Activated CD8-positive, alpha-beta memory T cell treated with anti-CD3 and anti-CD28 coated beads for 36 hours (primary cell): Measurements from ENCODE around the gene SRPK2. TPM values are rescaled to one million over a fixed set of nuclear protein-coding genes. Genes with fewer than 3 reads are reported as not detected.
"Not testable (repeated sequence)": the region's sequence is repeated elsewhere in the genome, so short reads cannot be mapped to it uniquely, and the experiment has no call there.

Experiments
- CTCF ChIA-PET: fragments of 350-600 bp; sonication (Branson Sonifier 250); formaldehyde crosslinking; loops from one replicate; lab custom pipeline; 2021; ENCODE audit warnings: antibody characterized with exemption; lab: Charles Lee
- POLR2A ChIA-PET: fragments of 350-600 bp; sonication (Branson Sonifier 250); formaldehyde crosslinking; loops from one replicate; lab custom pipeline; 2021; ENCODE audit warnings: antibody characterized with exemption; lab: Charles Lee
- total RNA-seq, 2 experiments: library from RNA; stranded (reverse); gene quantifications; one replicate each; pipeline ENCODE4 v1.2.3, GENCODE V29; 2021

SRPK2 gene
- total RNA-seq, 2 experiments from 2014 or later, result 38.8 to 43.9 TPM

DNA sequence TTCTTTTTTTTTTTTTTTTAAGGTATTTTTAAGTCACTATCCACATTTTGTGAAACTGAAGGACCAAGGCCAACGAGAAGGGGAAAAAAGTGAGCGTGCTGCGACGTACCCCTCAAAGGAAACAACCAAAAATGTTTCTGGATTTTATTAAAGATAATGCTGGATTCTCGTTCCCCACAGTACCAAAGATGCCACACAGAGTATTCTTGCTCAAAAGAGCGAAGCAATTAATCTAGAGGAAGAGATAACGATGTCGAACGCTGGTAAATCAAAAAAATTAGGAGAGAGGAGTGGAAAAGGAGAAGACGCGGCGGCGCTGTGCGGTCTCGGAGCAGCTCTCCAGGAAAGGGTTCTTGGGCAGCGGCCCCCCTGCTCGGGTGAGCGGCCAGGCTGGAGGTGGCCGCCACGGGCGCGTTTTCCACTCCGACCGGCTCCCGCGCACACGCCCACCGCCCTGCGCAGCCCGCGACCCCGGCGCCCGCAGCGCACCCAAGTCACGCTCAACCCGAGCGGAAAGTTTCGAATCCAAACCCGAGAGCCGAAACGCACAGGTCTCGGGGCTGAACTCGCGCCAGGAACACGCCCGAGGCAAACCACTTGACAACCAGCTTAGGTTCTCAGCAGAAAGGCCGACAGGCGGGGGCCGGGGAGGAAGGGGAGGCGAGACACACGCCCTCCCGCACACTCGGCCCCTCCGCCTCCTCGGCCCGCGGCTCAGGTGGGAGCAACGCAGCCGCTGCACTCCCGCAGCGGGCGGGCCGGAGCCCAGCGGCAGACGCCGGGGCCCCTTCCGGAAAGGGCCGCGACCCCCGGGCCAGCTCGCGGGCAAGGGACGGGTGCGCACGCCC is 989 bp downstream of the SRPK2 start:
- CTCF ChIA-PET, result interaction anchor here (0.6 to 1.4 kb wide), 4 partner anchors 10 to 242 kb away, joined by 3 to 4 read pairs (median 3); no protein-coding TSS in a partner anchor
- POLR2A ChIA-PET, result interaction anchor here (0.7 to 0.8 kb wide), 2 partner anchors 36 to 62 kb away, joined by 3 to 6 read pairs; no protein-coding TSS in a partner anchor

- ChIA-PET POLR2A (no interaction called here), CTCF (interaction anchor here (0.7 to 0.9 kb wide), 2 partner anchors 10 to 12 kb away, joined by 3 to 7 read pairs; no protein-coding TSS in a partner anchor)
These were observed 10.8 kb downstream of the SRPK2 start for GRCh38 chr7:105377903-105378302.

DNA sequence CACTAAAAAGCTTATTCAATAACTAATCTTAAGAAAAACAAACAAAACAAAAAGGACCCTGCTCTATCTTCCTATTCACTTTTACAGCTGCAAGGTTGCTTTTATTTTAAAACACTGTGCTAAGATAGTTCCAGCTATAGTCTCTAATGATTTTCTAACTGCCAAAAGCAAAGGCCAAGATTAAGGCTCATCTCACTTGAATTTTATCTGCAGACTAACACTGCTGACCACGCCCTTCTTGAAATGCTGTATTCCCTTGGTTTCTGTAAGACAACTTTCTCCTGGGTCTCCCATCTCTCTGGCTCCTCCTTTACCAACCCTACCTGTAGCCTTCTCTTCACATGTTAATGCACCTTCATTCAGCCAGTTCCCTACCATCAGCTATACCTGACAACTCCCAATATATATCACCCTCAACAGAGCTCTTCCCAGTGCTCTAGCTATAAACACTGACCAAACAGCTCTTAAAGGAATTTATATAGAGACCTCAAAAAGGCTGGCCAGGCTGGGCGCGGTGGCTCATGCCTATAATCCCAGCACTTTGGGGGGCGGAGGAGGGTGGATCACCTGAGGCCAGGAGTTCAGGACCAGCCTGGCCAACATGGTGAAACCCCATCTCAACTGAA is 11.7 kb downstream of the SRPK2 start:
- CTCF ChIA-PET, result no interaction called here

GRCh38 chr7:105369944-105370343 is 18.8 kb downstream of the SRPK2 start:
- POLR2A ChIA-PET, result no interaction called here

More for the DNA sequence above, 11.7 kb downstream of the SRPK2 start:
- POLR2A ChIA-PET, result no interaction called here

DNA sequence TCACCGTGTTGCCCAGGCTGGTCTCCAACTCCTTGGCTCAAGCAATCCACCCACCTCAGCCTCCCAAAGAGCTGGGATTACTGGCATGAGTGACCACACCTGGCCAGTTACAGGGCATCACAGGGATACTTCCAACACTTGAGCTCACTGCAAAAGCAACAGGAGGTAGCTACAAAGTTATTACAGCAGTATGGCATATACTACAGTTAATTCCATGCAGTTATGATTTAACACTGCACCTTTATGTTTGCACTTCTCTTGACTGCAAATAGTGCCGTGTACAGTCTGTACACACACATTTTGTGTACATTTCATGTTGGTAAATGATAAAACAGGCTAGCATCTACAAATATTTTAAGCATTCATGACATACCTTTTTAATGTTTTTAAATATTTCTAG is 21.3 kb downstream of the SRPK2 start:
- ChIA-PET POLR2A (no interaction called here), CTCF (no interaction called here)

More at GRCh38 chr7:105369944-105370343, 18.8 kb downstream of the SRPK2 start:
- CTCF ChIA-PET, result no interaction called here

DNA sequence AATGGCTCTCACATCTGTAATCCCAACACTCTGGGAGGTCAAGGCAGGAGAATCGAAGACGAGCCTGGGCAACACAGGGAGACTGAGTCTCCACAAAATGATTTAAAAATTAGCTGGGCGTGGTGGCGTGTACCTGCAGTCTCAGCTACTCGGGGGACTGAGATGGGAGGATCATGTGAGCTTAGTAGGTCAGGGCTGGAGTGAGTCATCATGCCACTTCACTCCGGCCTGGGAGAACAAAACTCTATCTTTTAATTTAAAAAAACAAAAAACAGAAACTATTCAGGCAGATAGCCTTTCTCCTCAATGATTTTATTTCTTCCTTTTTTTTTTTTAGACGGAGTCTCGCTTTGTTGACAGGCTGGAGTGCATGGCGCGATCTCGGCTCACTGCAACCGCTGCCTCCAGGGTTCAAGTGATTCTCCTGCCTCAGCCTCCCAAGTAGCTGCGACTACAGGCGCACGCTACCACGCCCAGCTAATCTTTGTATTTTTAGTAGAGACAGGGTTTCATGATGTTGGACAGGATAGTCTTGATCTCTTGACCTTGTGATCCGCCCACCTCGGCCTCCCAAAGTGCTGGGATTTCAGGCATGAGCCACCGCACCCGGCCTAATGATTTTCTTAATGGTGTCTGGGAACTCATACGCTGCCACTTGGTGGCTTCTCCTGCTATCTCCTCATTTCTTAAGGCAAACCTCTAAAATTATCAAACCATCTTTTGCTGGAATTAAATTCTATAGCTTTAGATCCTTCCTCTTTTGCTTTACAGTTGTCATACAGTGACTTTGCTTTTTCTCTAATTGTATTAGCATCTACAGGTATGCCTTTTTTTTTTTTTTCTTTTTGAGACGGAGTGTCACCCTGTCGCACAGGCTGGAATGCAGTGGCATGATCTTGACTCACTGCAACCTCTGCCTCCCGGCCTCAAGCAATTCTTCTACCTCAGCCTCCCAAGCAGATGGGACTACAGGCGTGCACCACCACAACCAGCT is 22.9 kb downstream of the SRPK2 start:
- ChIA-PET POLR2A (no interaction called here), CTCF (no interaction called here)

DNA sequence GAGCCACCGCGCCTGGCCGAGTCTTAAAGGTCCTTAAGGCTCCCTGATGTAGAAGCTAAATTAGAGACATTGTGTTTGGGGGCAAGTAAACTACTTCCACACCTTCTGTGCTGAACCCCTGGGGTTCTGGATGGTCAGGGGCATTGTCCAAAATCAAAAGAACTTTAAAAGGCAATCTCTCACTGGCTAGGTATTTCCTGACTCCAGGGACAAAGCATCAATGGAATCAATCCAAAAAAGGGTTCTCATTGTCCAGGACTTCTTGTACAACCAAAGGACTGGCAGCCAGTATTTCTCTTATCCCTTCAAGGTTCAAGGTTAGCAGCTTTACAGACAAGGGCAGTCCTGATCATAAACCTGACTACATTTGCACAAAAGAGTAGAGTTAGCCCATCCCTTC is 24.0 kb downstream of the SRPK2 start:
- CTCF ChIA-PET, result no interaction called here
- POLR2A ChIA-PET, result interaction anchor here (0.7 kb wide), 1 partner anchor 74 kb away, joined by 5 read pairs; no protein-coding TSS in a partner anchor

GRCh38 chr7:105363657-105364056 is 25.1 kb downstream of the SRPK2 start:
- POLR2A ChIA-PET, CTCF ChIA-PET: not testable (repeated sequence)

DNA sequence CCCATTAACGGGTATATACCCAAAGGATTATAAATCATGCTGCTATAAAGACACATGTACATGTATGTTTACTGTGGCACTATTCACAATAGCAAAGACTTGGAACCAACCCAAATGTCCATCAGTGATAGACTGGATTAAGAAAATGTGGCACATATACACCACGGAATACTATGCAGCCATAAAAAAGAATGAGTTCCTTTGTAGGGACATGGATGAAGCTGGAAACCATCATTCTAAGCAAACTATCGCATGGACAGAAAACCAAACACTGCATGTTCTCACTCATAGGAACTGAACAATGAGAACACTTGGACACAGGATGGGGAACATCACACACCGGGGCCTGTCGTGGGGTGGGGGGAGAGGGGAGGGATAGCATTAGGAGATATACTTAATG is 26.0 kb downstream of the SRPK2 start:
- CTCF ChIA-PET, result not testable (repeated sequence)

GRCh38 chr7:105361995-105362394 is 26.7 kb downstream of the SRPK2 start:
- CTCF ChIA-PET, POLR2A ChIA-PET: not testable (repeated sequence)

More for the DNA sequence above, 26.0 kb downstream of the SRPK2 start:
- POLR2A ChIA-PET, result not testable (repeated sequence)

- POLR2A ChIA-PET, CTCF ChIA-PET: not testable (repeated sequence)
These were observed 28.6 kb downstream of the SRPK2 start for GRCh38 chr7:105360149-105360548.

DNA sequence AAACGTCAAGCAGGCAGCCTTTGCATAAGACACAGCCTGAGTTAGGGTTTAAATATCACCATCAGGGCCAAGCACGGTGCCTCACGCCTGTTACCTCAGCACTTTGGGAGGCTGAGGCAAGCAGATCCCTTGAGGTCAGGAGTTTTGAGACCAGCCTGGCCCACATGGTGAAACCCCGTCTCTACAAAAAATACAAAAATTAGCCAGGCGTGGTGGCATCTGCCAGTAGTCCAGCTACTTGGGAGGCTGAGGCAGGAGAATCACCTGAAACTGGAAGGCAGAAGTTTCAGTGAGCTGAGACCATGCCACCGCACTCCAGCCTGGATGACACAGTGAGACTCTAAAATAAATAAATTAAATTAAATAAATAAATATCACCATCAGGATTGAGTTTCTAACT is 33.0 kb downstream of the SRPK2 start:
- ChIA-PET POLR2A (no interaction called here), CTCF (interaction anchor here (0.7 to 1.2 kb wide), 2 partner anchors 13 to 83 kb away, joined by 3 read pairs; no protein-coding TSS in a partner anchor)

DNA sequence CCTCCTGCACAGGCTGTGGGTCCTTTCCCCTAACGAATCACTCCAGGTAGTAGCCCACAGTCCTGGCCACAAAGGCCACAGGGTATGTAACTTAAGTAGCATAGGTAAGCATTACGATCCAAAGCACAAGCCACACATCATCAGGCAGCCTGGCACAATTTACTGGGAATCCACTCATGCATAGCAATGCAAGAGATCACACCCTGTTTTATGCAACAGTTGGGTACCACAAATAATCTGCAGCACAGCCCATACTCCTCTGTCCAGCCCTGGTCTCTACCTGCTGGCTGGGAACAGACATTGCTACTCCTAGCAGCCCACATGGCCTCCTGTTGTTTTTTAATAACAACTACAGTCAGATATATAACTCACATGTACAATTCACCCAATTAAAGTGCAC is 34.3 kb downstream of the SRPK2 start:
- POLR2A ChIA-PET, result no interaction called here
- CTCF ChIA-PET, result no interaction called here

- POLR2A ChIA-PET, result no interaction called here
These were observed 34.9 kb downstream of the SRPK2 start for GRCh38 chr7:105353752-105354328.

DNA sequence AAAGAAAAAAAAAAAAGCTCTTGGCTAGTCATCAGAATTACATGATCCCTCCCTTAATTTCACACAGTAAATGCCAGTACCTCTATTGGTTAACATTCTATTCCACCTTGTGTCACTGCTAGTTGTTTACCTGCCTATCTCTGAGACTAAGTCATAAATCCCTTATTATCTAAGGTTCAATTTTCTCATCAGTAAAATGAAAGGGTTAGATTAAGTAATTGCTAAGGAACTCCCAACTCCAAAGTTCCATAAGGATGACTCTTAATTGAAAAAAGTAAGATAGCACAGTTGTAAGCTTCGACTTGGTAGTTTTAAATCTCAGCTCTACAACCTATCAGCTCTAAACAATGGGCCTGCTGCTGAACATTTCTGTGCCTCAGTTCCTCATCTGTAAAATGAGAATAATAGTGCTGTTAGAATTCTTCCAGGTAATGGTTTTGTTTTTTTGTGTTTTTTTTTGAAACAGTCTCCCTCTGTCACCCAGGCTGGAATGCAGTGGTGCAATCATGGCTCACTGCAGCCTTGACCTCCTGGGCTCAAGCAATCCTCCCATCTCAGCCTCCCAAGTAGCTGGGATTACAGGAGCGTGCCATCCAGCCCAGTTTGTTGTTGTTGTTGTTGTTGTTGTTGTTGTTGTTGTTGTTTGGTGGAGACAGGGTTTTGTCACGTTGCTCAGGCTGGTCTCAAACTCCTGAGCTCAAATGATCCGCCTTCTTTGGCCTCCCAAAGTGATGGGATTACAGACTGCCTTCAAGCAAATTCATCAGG is 35.6 kb downstream of the SRPK2 start:
- ChIA-PET CTCF (interaction anchor here (0.6 to 1.2 kb wide), 2 partner anchors 31 to 278 kb away, joined by 3 read pairs; no protein-coding TSS in a partner anchor), POLR2A (interaction anchor here (0.6 to 1.5 kb wide), 5 partner anchors 35 to 236 kb away, joined by 3 to 6 read pairs (median 4); partner anchors contain the start of gene SRPK2)

More at GRCh38 chr7:105353752-105354328, 34.9 kb downstream of the SRPK2 start:
- CTCF ChIA-PET, result interaction anchor here (0.6 to 1.2 kb wide), 2 partner anchors 31 to 279 kb away, joined by 3 read pairs; no protein-coding TSS in a partner anchor

DNA sequence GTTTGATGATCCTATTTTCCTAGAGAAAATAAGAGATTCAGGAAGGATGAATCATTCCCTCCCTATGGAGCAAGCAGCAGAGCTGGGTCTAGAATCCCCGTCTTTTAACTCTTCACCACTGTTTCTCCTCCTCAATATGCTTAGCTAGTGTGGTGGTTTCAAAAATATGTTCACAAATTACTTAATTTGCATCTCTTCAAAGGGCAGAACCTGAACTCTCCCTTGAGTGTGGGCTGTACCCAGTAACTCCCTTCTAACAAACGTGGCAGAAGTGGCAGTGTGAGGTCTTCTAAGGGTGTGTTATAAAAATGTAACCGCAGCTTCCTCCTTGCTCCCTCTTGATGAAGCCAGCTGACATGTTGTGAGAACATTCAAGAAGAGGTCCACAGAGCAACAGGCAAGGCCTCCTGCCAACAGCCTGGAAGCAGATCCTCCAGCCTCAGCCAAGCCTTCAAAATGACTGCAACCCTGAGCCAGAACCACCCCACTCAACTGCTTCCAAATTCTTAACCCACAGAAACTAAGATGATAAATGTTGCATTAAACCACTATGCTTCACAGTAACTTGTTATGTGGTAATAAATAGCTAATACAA is 36.6 kb downstream of the SRPK2 start:
- POLR2A ChIA-PET, result interaction anchor here (0.7 to 1.5 kb wide), 3 partner anchors 36 to 237 kb away, joined by 3 to 6 read pairs (median 4); no protein-coding TSS in a partner anchor
- CTCF ChIA-PET, result no interaction called here

DNA sequence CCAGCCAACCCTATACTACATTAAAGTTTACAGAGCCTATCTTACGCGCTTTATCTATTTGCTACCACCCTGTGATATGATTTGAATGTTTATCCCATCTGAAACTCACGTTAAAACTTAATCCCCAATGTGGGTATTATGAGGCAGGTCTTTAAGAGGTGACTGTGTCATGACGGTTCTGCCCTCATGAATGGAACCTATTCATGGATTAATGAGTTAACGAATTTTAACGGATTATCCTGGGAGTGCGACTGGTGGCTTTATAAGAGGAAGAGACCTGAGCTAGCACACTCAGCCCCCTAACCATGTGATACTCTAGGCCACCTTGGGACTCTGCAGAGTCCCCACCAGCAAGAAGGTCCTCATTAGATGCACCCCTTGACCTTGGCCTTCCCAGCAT is 37.8 kb downstream of the SRPK2 start:
- POLR2A ChIA-PET, result no interaction called here
- CTCF ChIA-PET, result no interaction called here
